Bronchial epithelial cell (primary cell): ENCODE data around the gene UNC79. TPM values are rescaled to one million over a fixed set of nuclear protein-coding genes. Genes with fewer than 3 reads are reported as not detected.
"Not testable (repeated sequence)": the region's sequence is repeated elsewhere in the genome, so short reads cannot be mapped to it uniquely, and the experiment has no call there.

Source experiments
- DNase-seq: peaks from one replicate; pipeline ENCODE4 v3.0.0-alpha.2; 2010; ENCODE audit warnings: low read depth
- FAIRE-seq: peaks from 2 replicates; lab custom pipeline; 2011; peaks lifted over from hg19 to GRCh38; lab: Jason Lieb, UNC
- H3K27me3 ChIP-seq: 2 replicates; pipeline ENCODE4 v1.5.1; 2011; ENCODE audit warnings: low read length; ENCODE audit not compliant: control insufficient read depth, insufficient read depth
- H3K36me3 ChIP-seq: 2 replicates; pipeline ENCODE4 v1.5.1; 2011; ENCODE audit warnings: low read length; ENCODE audit not compliant: control insufficient read depth, insufficient read depth
- H3K4me3 ChIP-seq: 2 replicates; pipeline ENCODE4 v1.5.1; 2011; ENCODE audit warnings: mild to moderate bottlenecking, low read depth, low read length, control low read depth
- CTCF ChIP-seq: IDR thresholded peaks from 2 replicates; pipeline ENCODE4 v1.5.1; 2011; ENCODE audit warnings: mild to moderate bottlenecking, moderate library complexity, low read length, control low read depth, inconsistent platforms; ENCODE audit not compliant: insufficient read depth, severe bottlenecking
- total RNA-seq: library from RNA; depleted of rRNA; stranded (reverse); fragments of >200 nt; gene quantifications from 2 replicates; pipeline ENCODE4 v1.2.1, GENCODE V29; 2014

The UNC79 gene
- total RNA-seq, 1 donor from 2014 or later, result under 0.01 TPM

GRCh38 chr14:93496856-93497741 lies 66.4 kb downstream of the UNC79 start:
- no peak for FAIRE-seq
- H3K36me3 ChIP-seq, result no peaks in the 10 kb centered on the region
- DNase-seq, result peak; percentile 38
- H3K27me3 ChIP-seq, result no peaks in the 10 kb centered on the region
- no peak for TF ChIP-seq CTCF
- no peak overlapping the region for H3K4me3 ChIP-seq

GRCh38 chr14:93510056-93510455 lies 79.3 kb downstream of the UNC79 start:
- no peak for TF ChIP-seq CTCF
- no peak for DNase-seq

GRCh38 chr14:93511001-93511400 lies 80.3 kb downstream of the UNC79 start:
- no peak overlapping the region for H3K4me3 ChIP-seq
- H3K36me3 ChIP-seq, result no peaks in the 10 kb centered on the region
- FAIRE-seq, result no peak
- no peak for DNase-seq
- TF ChIP-seq CTCF, result no peak
- H3K27me3 ChIP-seq, result no peaks in the 10 kb centered on the region

More at GRCh38 chr14:93510056-93510455, 79.3 kb downstream of the UNC79 start:
- FAIRE-seq, result no peak
- Histone ChIP-seq H3K4me3 (no peak overlapping the region), H3K36me3 (no peaks in the 10 kb centered on the region), H3K27me3 (no peaks in the 10 kb centered on the region)

- no peaks in the 10 kb centered on the region for H3K27me3 ChIP-seq
- no peak for TF ChIP-seq CTCF
- FAIRE-seq (no peak), DNase-seq (no peak)
- no peak overlapping the region for H3K4me3 ChIP-seq
- no peaks in the 10 kb centered on the region for H3K36me3 ChIP-seq
These were observed 89.4 kb downstream of the UNC79 start for GRCh38 chr14:93520053-93520607.

- DNase-seq (no peak), FAIRE-seq (no peak)
- H3K36me3 ChIP-seq, result no peaks in the 10 kb centered on the region
- no peaks in the 10 kb centered on the region for H3K27me3 ChIP-seq
- no peak for TF ChIP-seq CTCF
- no peak overlapping the region for H3K4me3 ChIP-seq
These were observed 91.5 kb downstream of the UNC79 start for GRCh38 chr14:93522221-93522620.

- not testable (repeated sequence) for FAIRE-seq, DNase-seq, H3K27me3 ChIP-seq, H3K36me3 ChIP-seq, H3K4me3 ChIP-seq
These were observed 94.5 kb downstream of the UNC79 start for GRCh38 chr14:93525216-93525615.
